Ovary (tissue), 9 donors: ENCODE measurements around the gene MBOAT2. TPM values are rescaled to one million over a fixed set of nuclear protein-coding genes. Genes with fewer than 3 reads are reported as not detected.

ENCODE experiments used
- DNase-seq, 5 donors: peaks; one replicate each; pipeline ENCODE4 v3.0.0-alpha.2; 2019 to 2020
- H3K27ac ChIP-seq, 2 donors: fragments of 200-600 bp; one replicate each; pipeline versions ENCODE4 v1.5.1 to v1.8.0; 2019 to 2022
- H3K27me3 ChIP-seq: fragments of 200-600 bp; one replicate; pipeline ENCODE4 v1.8.0; 2022
- H3K36me3 ChIP-seq: fragments of 200-600 bp; sonication (generic); one replicate; pipeline ENCODE4 v1.5.1; 2019
- H3K4me1 ChIP-seq: one replicate; pipeline ENCODE4 v1.8.1; 2013; ENCODE audit warnings: mild to moderate bottlenecking, moderate library complexity; ENCODE audit not compliant: insufficient read depth
- H3K4me3 ChIP-seq: fragments of 200-600 bp; sonication (generic); one replicate; pipeline ENCODE4 v1.5.1; 2017
- H3K9me3 ChIP-seq, 2 donors: fragments of 200-600 bp in 1 of 2; sonication (generic) in 1 of 2; one replicate each; pipeline versions ENCODE4 v1.5.1 to v1.8.1; 2013 to 2019; ENCODE audit warnings: mild to moderate bottlenecking in 1 of 2, moderate library complexity in 1 of 2
- EP300 ChIP-seq: sonication (generic); formaldehyde crosslinking; IDR thresholded peaks from one replicate; pipeline ENCODE4 v1.6.1; 2017; ENCODE audit warnings: antibody characterized with exemption
- POLR2A ChIP-seq: fragments of 450-650 bp; IDR thresholded peaks from one replicate; pipeline ENCODE4 v1.6.1; 2017; ENCODE audit warnings: antibody characterized with exemption, mild to moderate bottlenecking, moderate library complexity
- WGBS, 3 donors: extraction: QIAGEN DNeasy Blood & Tissue Kit in 1 of 3; methylation state at CpG; one replicate each; pipeline versions ENCODE4 v1.1.5 to v1.1.7; 2013 to 2017; 5-methylcytosine and 5-hydroxymethylcytosine counted together
- intact Hi-C, 4 donors: fragments of 100-400 bp; cut with DNase I; formaldehyde crosslinking; loops; one replicate each; pipeline versions ENCODE4 v1.11.0 to v1.15.1; 2022 to 2023
- polyA plus RNA-seq, 2 donors: library from polyadenylated mRNA; stranded (reverse); fragments of 200-250 nt in 1 of 2; fragments of 350-450 nt in 1 of 2; fragmentation: Illumina TruSeq in 1 of 2; extraction: RNeasy Lipid Tissue Mini Kit (QIAGEN cat#74804) in 1 of 2; gene quantifications; one replicate each; pipeline ENCODE4 v1.2.3, GENCODE V29; 2013 to 2014
- total RNA-seq, 7 donors: library from RNA; depleted of rRNA in 2 of 7; stranded (reverse); fragments of >200 nt in 2 of 7; fragmentation: NEBNext Ultra II Directional in 3 of 7; extraction: Animal tissue kit (Norgen Biotek cat#: 25700) in 3 of 7; gene quantifications; one replicate each; pipeline versions ENCODE4 v1.1.0 to v1.2.4, GENCODE V29; 2016 to 2023
- TF ChIP-seq, protein P1 (sequence below), 3 donors: fragments of 450-650 bp in 2 of 3; fragments of 200-600 bp in 1 of 3; IDR thresholded peaks; one replicate each; pipeline versions ENCODE4 v1.5.1 to v1.8.0; 2016 to 2022; ENCODE audit warnings: antibody characterized with exemption in 3 of 3, mild to moderate bottlenecking in 1 of 3
- donor health status: DM: no; HTN: no; CAD: no; lungs with moderate emphysema.
- donor health status: DM: no; HTN: no; CAD: no.
- donor health status: Bipolar disorder and iron deficiency.
- donor health status: DM: yes; HTN: yes; CAD: no.
- donor health status: DM: no; HTN: no; CAD: no.
- donor health status: DM: yes; HTN: yes; CAD: no.

The MBOAT2 gene
- total and polyA plus RNA-seq, 9 donors = 8.4 to 51.0 (median 24.5) TPM

DNA sequence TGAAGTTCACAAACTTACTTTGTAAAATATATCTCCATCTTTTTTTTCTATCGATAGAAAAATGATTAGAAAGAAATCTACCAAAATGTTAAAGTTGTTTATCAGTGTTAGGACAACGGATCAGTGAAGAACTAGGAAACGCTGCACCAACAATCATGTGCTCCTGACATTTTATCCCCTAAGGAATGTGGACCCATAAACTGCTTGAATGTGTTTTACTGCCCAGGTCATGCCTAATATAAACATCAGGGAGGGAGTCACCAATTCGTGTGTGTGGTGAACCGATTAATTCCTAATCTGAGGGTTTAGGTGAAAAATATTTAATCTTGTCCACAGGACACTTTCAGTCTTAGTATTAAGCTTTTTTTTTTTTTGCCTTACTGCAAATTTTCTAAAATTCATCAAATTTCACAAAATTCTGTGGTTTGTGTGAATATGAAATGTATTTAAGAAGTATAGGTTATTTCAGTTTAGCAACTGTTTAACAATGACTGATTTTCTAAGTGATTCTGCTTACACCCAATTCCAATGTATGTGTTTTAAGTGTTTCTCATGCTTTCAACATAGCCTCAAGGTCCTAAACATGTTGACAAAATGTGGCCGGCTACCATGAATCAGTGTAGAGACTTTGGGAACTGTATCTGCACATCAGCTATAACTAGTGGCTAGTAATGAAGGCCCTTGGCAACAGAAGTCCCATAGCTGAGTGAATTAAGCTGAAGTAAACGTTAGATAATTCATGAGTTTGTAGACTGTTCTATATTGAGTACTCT lies 155.0 kb downstream of the MBOAT2 start:
- intact Hi-C loops = no loop called here
- Histone ChIP-seq H3K4me3 (no peak overlapping the region), H3K27me3 (no peaks in the 10 kb centered on the region), H3K27ac (no peak overlapping the region), H3K4me1 (no peaks in the 10 kb centered on the region), H3K36me3 (no peaks in the 10 kb centered on the region), H3K9me3 (no peaks in the 10 kb centered on the region)
- TF ChIP-seq POLR2A = no peak
- no peak for TF ChIP-seq EP300
- TF ChIP-seq, protein P1, sequence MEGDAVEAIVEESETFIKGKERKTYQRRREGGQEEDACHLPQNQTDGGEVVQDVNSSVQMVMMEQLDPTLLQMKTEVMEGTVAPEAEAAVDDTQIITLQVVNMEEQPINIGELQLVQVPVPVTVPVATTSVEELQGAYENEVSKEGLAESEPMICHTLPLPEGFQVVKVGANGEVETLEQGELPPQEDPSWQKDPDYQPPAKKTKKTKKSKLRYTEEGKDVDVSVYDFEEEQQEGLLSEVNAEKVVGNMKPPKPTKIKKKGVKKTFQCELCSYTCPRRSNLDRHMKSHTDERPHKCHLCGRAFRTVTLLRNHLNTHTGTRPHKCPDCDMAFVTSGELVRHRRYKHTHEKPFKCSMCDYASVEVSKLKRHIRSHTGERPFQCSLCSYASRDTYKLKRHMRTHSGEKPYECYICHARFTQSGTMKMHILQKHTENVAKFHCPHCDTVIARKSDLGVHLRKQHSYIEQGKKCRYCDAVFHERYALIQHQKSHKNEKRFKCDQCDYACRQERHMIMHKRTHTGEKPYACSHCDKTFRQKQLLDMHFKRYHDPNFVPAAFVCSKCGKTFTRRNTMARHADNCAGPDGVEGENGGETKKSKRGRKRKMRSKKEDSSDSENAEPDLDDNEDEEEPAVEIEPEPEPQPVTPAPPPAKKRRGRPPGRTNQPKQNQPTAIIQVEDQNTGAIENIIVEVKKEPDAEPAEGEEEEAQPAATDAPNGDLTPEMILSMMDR (IDR thresholded peaks at IDR 0.05) = no peak
- 55 to 66% (median 57%) methylated on average over 7 of the region's 7 CpGs for WGBS, 3 donors
- no peak for DNase-seq

DNA sequence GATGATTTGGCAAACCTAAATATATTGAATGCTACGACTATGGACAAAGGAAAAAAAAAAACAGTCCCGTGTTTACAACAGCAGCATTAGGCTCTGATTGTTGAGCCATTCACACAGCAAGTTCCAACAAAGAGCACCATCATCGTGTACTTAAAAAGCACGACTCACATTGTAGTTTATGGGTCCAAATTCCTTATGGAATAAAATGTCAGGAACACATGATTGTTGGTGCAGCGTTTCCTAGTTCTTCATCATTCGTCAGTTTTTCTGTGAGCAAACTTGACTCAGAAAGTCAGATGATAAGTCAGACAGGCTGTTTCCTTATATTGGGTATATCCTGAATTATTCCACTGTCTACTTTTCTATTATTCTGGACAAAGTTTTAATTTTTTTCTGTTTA lies 156.1 kb downstream of the MBOAT2 start:
- intact Hi-C loops = loop anchor here in 1 of 4 donors (1.0 kb wide), 1 partner anchor 20 kb away; no protein-coding TSS in a partner anchor
- Histone ChIP-seq H3K4me1 (no peaks in the 10 kb centered on the region), H3K4me3 (no peak overlapping the region), H3K27me3 (no peaks in the 10 kb centered on the region), H3K36me3 (no peaks in the 10 kb centered on the region), H3K9me3 (no peaks in the 10 kb centered on the region), H3K27ac (no peak overlapping the region)
- 77 to 78% (median 77%) methylated on average over 6 of the region's 6 CpGs for WGBS, 3 donors
- TF ChIP-seq POLR2A = no peak
- TF ChIP-seq EP300 = no peak
- TF ChIP-seq, protein P1 (IDR thresholded peaks at IDR 0.05) = no peak
- no peak for DNase-seq

DNA sequence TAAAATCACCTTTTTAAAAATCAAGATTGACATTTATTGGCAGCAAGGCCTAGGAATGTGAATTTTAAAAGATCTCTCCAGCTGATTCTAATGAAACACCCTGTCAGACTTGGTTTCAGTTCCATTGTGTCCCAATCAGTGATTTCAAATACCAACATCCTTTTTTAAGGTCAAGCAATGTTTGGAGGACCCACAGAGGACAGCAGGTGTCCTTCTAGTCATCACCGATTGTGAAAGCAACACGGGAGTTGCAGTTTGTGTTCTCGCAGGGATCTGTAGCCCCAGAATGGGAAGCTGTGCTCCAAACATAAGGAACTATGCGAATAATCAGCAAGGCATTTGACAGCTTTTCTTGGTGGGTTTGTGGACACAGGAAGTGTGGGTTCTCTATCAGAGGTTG lies 161.6 kb downstream of the MBOAT2 start:
- Histone ChIP-seq H3K27ac (no peak overlapping the region), H3K9me3 (no peaks in the 10 kb centered on the region), H3K36me3 (no peaks in the 10 kb centered on the region), H3K4me3 (no peak overlapping the region), H3K27me3 (no peaks in the 10 kb centered on the region), H3K4me1 (peaks cover 5% of the 10 kb centered on the region)
- DNase-seq = no peak
- TF ChIP-seq EP300 (no peak), POLR2A (no peak)
- TF ChIP-seq, protein P1 (IDR thresholded peaks at IDR 0.05) = no peak
- 84 to 97% (median 96%) methylated on average over 4 of the region's 4 CpGs for WGBS, 3 donors
- intact Hi-C loops = no loop called here

DNA sequence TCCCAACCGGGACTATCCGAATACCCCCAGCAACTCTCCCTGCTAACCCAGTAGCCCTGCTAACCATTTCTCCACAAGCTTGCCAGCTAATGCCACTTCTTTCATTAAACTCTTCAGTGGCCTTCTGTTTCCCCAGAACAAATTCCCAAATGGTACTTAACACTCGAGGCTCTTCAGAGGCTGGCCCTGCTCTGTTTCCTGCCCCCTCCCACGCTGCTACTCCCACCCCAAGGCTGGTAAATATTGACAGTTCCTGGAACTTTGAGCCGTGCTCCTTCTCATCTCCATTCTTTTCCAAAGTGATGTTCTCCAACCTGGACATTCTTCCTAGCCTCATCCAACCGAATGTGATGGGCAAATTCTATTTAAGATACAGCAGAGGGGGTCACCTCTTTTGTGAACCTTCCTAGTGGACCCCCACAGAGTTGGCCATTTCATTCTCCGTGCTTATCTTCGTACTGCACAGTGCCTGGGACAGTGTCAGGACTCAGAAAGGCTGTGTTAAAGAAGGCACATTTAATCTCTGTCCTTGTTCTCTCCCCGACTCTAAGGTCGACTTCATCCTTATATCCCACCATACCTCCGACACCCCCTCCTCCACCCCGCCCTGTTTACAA lies 162.9 kb downstream of the MBOAT2 start:
- Histone ChIP-seq H3K36me3 (no peaks in the 10 kb centered on the region), H3K9me3 (no peaks in the 10 kb centered on the region), H3K4me1 (peaks cover 5% of the 10 kb centered on the region), H3K4me3 (no peak overlapping the region), H3K27me3 (no peaks in the 10 kb centered on the region), H3K27ac (no peak overlapping the region)
- TF ChIP-seq POLR2A = no peak
- TF ChIP-seq, protein P1 (IDR thresholded peaks at IDR 0.05) = no peak
- no peak for TF ChIP-seq EP300
- DNase-seq = no peak
- intact Hi-C loops = no loop called here
- 56 to 63% (median 61%) methylated on average over 11 to 12 of the region's 12 CpGs for WGBS, 3 donors
